OCI-LY3 (cell line): ENCODE results near the gene EIF4G2.

Source experiments
- CTCF ChIP-seq: fragments of 200-600, 300-600 bp; sonication (generic); IDR thresholded peaks from 2 replicates; pipeline ENCODE4 v1.5.1; 2014; ENCODE audit warnings: antibody characterized with exemption, low read length, low read depth
- EZH2phosphoT487 ChIP-seq: fragments of 200-600 bp; shearing (Covaris generic); IDR thresholded peaks from 2 replicates; pipeline ENCODE4 v1.6.1; 2018; ENCODE audit warnings: antibody characterized with exemption, mixed run types, low read depth

GRCh38 chr11:10792385-10793068, 16.2 kb downstream of the EIF4G2 start:
- TF ChIP-seq CTCF (peak; percentile 88), EZH2phosphoT487 (no peak)
